Heart left ventricle (tissue), 16 donors: ENCODE measurements around the gene GPC6. TPM values are rescaled to one million over a fixed set of nuclear protein-coding genes. Genes with fewer than 3 reads are reported as not detected.

ENCODE experiments used
- ATAC-seq, 4 donors: fragments of 200-7000 bp; cut with Tn5 transposase; one replicate each; pipeline ENCODE4 v1.9.1; 2020 to 2022; ENCODE audit warnings: moderate library complexity in 4 of 4, mild to moderate bottlenecking in 3 of 4, moderate number of reproducible peaks in 1 of 4
- DNase-seq, 5 donors: peaks; one replicate each; pipeline ENCODE4 v3.0.0-alpha.2; 2020
- H3K27ac ChIP-seq, 12 donors: fragments of 200-600 bp; sonication (generic) in 4 of 12; one replicate each; pipeline versions ENCODE4 v1.5.0 to v1.8.0; 2016 to 2022; ENCODE audit warnings: mild to moderate bottlenecking in 2 of 12
- H3K27me3 ChIP-seq, 9 donors: fragments of 200-600 bp; sonication (generic) in 2 of 9; one replicate each; pipeline versions ENCODE4 v1.5.1 to v1.8.0; 2016 to 2022; ENCODE audit warnings: mild to moderate bottlenecking in 3 of 9
- H3K36me3 ChIP-seq, 9 donors: fragments of 200-600 bp; sonication (generic) in 2 of 9; one replicate each; pipeline versions ENCODE4 v1.5.0 to v1.8.0; 2018 to 2022; ENCODE audit warnings: mild to moderate bottlenecking in 2 of 9
- H3K4me1 ChIP-seq, 12 donors: fragments of 200-600 bp; sonication (generic) in 4 of 12; one replicate each; pipeline versions ENCODE4 v1.5.0 to v1.8.0; 2016 to 2022; ENCODE audit warnings: mild to moderate bottlenecking in 3 of 12
- H3K4me3 ChIP-seq, 12 donors: fragments of 200-600 bp; sonication (generic) in 4 of 12; one replicate each; pipeline versions ENCODE4 v1.5.0 to v1.8.0; 2017 to 2022; ENCODE audit warnings: mild to moderate bottlenecking in 9 of 12, moderate library complexity in 4 of 12
- H3K9me3 ChIP-seq, 12 donors: fragments of 200-600 bp; sonication (generic) in 4 of 12; one replicate each; pipeline versions ENCODE4 v1.5.0 to v1.8.0; 2016 to 2022; ENCODE audit warnings: mild to moderate bottlenecking in 1 of 12
- CTCF ChIP-seq, 12 donors: fragments of 200-600 bp; sonication (generic) in 4 of 12; IDR thresholded peaks; one replicate each; pipeline versions ENCODE4 v1.5.0 to v1.8.0; 2018 to 2022; ENCODE audit warnings: antibody characterized with exemption in 12 of 12, mild to moderate bottlenecking in 5 of 12
- POLR2A ChIP-seq, 2 donors: fragments of 450-650 bp; IDR thresholded peaks; one replicate each; pipeline ENCODE4 v1.6.1; 2017; ENCODE audit warnings: antibody characterized with exemption in 2 of 2, mild to moderate bottlenecking in 2 of 2, moderate library complexity in 2 of 2
- WGBS, 4 donors: extraction: QIAGEN DNeasy Blood & Tissue Kit in 2 of 4; methylation state at CpG; one replicate each; pipeline versions ENCODE4 v1.1.5 to v1.1.7; 2013 to 2018; 5-methylcytosine and 5-hydroxymethylcytosine counted together
- intact Hi-C, 10 donors: fragments of 100-400 bp; cut with DNase I; formaldehyde crosslinking; loops; one replicate each; pipeline versions ENCODE4 v1.11.1 to v1.14.2; 2022
- polyA plus RNA-seq, 2 donors: library from polyadenylated mRNA; stranded (reverse); fragments of 200-250 nt; gene quantifications; one replicate each; pipeline ENCODE4 v1.2.3, GENCODE V29; 2013
- total RNA-seq, 9 donors: library from RNA; depleted of rRNA in 2 of 9; stranded (reverse); fragments of >200 nt in 2 of 9; fragmentation: NEBNext Ultra II Directional in 3 of 9; extraction: Animal tissue kit (Norgen Biotek cat#: 25700) in 3 of 9; gene quantifications; one replicate each; pipeline versions ENCODE4 v1.1.0 to v1.2.4, GENCODE V29; 2016 to 2023
- donor health status: ischemic (EF 13 %, LVEDD 7.1; RV severe dilation, severe dysfunction).
- donor health status: healthy with polysubstance abuse.
- donor health status: DM: no; HTN: yes; CAD: no.
- donor health status: DM: no; HTN: no; CAD: no.
- donor health status: ischemic (EF 25% LVEDD 6.9; RV normal size, moderate dysfunction).
- donor health status: ischemic (EF 25% LVEDD 5.7; RV mildly dilated, moderate dysfunction).
- donor health status: healthy.
- donor health status: DM: yes; HTN: yes; CAD: no.
- donor health status: ischemic (EF 35%, LVEDD 5.7; RV mildly dilated, moderate dysfunction).
- donor health status: nonischemic (EF 11% LVEDD 7.7; RV severe dilation, severe dysfunction).
- donor health status: DM: yes; HTN: yes; CAD: no.
- donor health status: PGD.
- donor health status: ischemic (EF 29% LVEDD 5.4; RV normal size, mild dysfunction).
- donor health status: nonischemic (EF 23%, LVEDD 6.1; RV moderate dilation, normal function).

Gene GPC6
- total and polyA plus RNA-seq, 11 donors: 0.08 to 6.2 (median 2.0) TPM

DNA sequence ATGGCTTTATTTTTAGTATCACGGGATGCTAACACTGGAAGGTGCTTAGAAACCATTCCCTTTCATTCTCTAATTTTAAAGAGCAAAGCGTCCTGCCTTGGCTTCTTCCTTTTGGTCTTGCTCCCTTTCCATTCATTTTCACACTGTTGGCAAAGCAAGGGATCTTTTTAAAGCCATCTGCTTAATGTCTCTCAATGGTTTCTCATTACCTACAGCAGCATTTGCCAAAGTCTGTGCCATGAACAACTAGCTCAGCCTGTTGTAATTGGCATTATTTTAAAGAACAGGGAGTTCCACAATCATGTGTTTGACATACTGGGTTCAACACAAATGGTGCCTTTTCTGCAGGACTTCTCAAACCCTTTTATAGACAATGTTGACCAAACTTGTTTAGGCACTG lies 444.3 kb downstream of the GPC6 start:
- Histone ChIP-seq H3K4me1 (no peaks in the 10 kb centered on the region), H3K9me3 (no peaks in the 10 kb centered on the region), H3K27ac (no peak overlapping the region), H3K27me3 (no peaks in the 10 kb centered on the region), H3K36me3 (no peaks in the 10 kb centered on the region), H3K4me3 (no peak overlapping the region)
- intact Hi-C loops: no loop called here
- 74 to 79% (median 77%) methylated on average over 2 of the region's 2 CpGs for WGBS, 4 donors
- no peak for TF ChIP-seq CTCF (IDR thresholded peaks at IDR 0.05)
- TF ChIP-seq POLR2A (IDR thresholded peaks at IDR 0.05): no peak
- DNase-seq: no peak
- no peak for ATAC-seq

DNA sequence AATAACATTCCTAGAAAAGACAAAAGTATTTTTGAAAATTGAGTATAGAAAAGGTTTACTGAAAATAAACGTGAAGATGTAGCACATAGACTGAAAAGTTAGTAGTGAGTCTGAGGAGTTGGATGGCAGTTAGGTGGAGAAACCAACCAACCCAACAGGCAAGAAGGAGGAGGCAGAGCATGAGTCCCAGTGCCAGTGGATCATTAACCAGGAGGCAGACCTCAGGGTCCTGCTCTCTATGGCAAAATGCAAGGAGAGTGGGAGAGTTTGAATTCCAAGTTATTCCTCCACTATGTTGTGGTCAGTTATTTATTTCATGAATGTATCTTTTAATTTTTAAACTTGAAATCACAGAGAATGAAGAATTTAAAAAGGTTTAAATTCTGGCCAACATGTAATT lies 446.4 kb downstream of the GPC6 start:
- no peak for ATAC-seq
- intact Hi-C loops: no loop called here
- TF ChIP-seq CTCF (IDR thresholded peaks at IDR 0.05) (no peak), POLR2A (IDR thresholded peaks at IDR 0.05) (no peak)
- Histone ChIP-seq H3K4me1 (no peaks in the 10 kb centered on the region), H3K27ac (no peak overlapping the region), H3K36me3 (no peaks in the 10 kb centered on the region), H3K9me3 (no peaks in the 10 kb centered on the region), H3K27me3 (no peaks in the 10 kb centered on the region), H3K4me3 (no peak overlapping the region)
- WGBS, 4 donors: 72 to 80% (median 76%) methylated on average over 1 of the region's 1 CpG
- DNase-seq: no peak

GRCh38 chr13:93673885-93674284 lies 447.3 kb downstream of the GPC6 start:
- Histone ChIP-seq H3K4me3 (no peak overlapping the region), H3K9me3 (no peaks in the 10 kb centered on the region), H3K36me3 (no peaks in the 10 kb centered on the region), H3K27me3 (no peaks in the 10 kb centered on the region), H3K27ac (no peak overlapping the region), H3K4me1 (no peaks in the 10 kb centered on the region)
- TF ChIP-seq CTCF (IDR thresholded peaks at IDR 0.05) (no peak), POLR2A (IDR thresholded peaks at IDR 0.05) (no peak)
- intact Hi-C loops: no loop called here
- WGBS, 4 donors: 76 to 85% (median 82%) methylated on average over 3 of the region's 3 CpGs
- ATAC-seq: no peak
- no peak for DNase-seq

GRCh38 chr13:93674337-93674755 lies 447.7 kb downstream of the GPC6 start:
- Histone ChIP-seq H3K9me3 (no peaks in the 10 kb centered on the region), H3K4me1 (no peaks in the 10 kb centered on the region), H3K27ac (no peak overlapping the region), H3K27me3 (no peaks in the 10 kb centered on the region), H3K36me3 (no peaks in the 10 kb centered on the region), H3K4me3 (no peak overlapping the region)
- DNase-seq (no peak), ATAC-seq (no peak)
- 38 to 70% (median 51%) methylated on average over 3 of the region's 3 CpGs for WGBS, 4 donors
- intact Hi-C loops: no loop called here
- TF ChIP-seq CTCF (IDR thresholded peaks at IDR 0.05) (no peak), POLR2A (IDR thresholded peaks at IDR 0.05) (no peak)
